SU-DHL-6 (cell line): ENCODE results near the gene MGP.

ENCODE experiments used
- H2AFZ ChIP-seq: fragments of 200-600 bp; sonication (generic); 2 replicates; pipeline ENCODE4 v1.6.1; 2014; ENCODE audit warnings: low read depth, mild to moderate bottlenecking, moderate library complexity, mixed read lengths, antibody characterized with exemption, low read length; ENCODE audit not compliant: severe bottlenecking
- H3F3A ChIP-seq: fragments of 200-600 bp; shearing (Covaris generic); 2 replicates; pipeline ENCODE4 v1.6.0; 2016; ENCODE audit warnings: antibody characterized with exemption, mild to moderate bottlenecking; ENCODE audit not compliant: insufficient read depth
- H3K27ac ChIP-seq: fragments of 200-600 bp; sonication (generic); 2 replicates; pipeline ENCODE4 v1.5.1; 2016; ENCODE audit warnings: low read depth, mild to moderate bottlenecking, low read length, moderate library complexity, mixed read lengths
- H3K27me3 ChIP-seq: fragments of 200-600 bp; sonication (generic), shearing (Covaris generic); 2 replicates; pipeline ENCODE4 v1.6.0; 2014; ENCODE audit warnings: mild to moderate bottlenecking, low read length
- H3K36me3 ChIP-seq: fragments of 200-600 bp; sonication (generic); 2 replicates; pipeline ENCODE4 v1.6.1; 2014; ENCODE audit warnings: mild to moderate bottlenecking, low read length, mixed read lengths
- H3K4me2 ChIP-seq: fragments of 300-600, 200-600 bp; shearing (Covaris generic), sonication (generic); 2 replicates; pipeline ENCODE4 v1.6.0; 2014; ENCODE audit warnings: low read length, low read depth, mild to moderate bottlenecking; ENCODE audit not compliant: poor library complexity, severe bottlenecking
- H3K4me3 ChIP-seq: fragments of 200-600 bp; sonication (generic); 2 replicates; pipeline ENCODE4 v1.5.1; 2014; ENCODE audit warnings: antibody characterized with exemption, low read length, mild to moderate bottlenecking, mixed read lengths; ENCODE audit not compliant: insufficient read depth, poor library complexity, severe bottlenecking
- H3K79me2 ChIP-seq: fragments of 200-600 bp; sonication (generic); 2 replicates; pipeline ENCODE4 v1.6.1; 2014; ENCODE audit warnings: mild to moderate bottlenecking, low read length, moderate library complexity; ENCODE audit not compliant: insufficient read depth
- H3K9ac ChIP-seq: fragments of 200-600 bp; sonication (generic); 2 replicates; pipeline ENCODE4 v1.7.0; 2014; ENCODE audit warnings: mild to moderate bottlenecking, low read length
- H3K9me2 ChIP-seq: fragments of 200-600 bp; sonication (generic); replicated peaks from 2 replicates; pipeline ENCODE4 v1.6.1; 2014; ENCODE audit warnings: low read length; ENCODE audit not compliant: insufficient read depth
- H3K9me3 ChIP-seq: fragments of 200-600 bp; sonication (generic); 2 replicates; pipeline ENCODE4 v1.6.1; 2014; ENCODE audit warnings: low read length, mixed read lengths; ENCODE audit not compliant: insufficient read depth
- H4K20me1 ChIP-seq: fragments of 200-600 bp; sonication (generic); 2 replicates; pipeline ENCODE4 v1.6.1; 2014; ENCODE audit warnings: low read depth, mild to moderate bottlenecking, antibody characterized with exemption, low read length, moderate library complexity, mixed read lengths
- CTCF ChIP-seq: fragments of 200-600 bp; sonication (generic); IDR thresholded peaks from one replicate; pipeline ENCODE4 v1.5.1; 2017; ENCODE audit warnings: antibody characterized with exemption, mild to moderate bottlenecking, low read length, moderate library complexity; ENCODE audit not compliant: insufficient read depth, poor library complexity, severe bottlenecking
- EZH2phosphoT487 ChIP-seq: fragments of 200-600 bp; sonication (generic), shearing (Covaris generic); conservative IDR thresholded peaks from 2 replicates; pipeline ENCODE4 v1.6.1; 2018; ENCODE audit warnings: mild to moderate bottlenecking, antibody characterized with exemption, low read length, moderate library complexity, mixed read lengths

The MGP gene

GRCh38 chr12:14901228-14901562 lies 15.5 kb upstream of the MGP start:
- Histone ChIP-seq H3K4me3 (no peak overlapping the region), H3K9me3 (no peaks in the 10 kb centered on the region), H3K9me2 (no peaks in the 10 kb centered on the region), H3K4me2 (no peak overlapping the region), H2AFZ (no peak overlapping the region), H3F3A (no peaks in the 10 kb centered on the region), H3K9ac (no peak overlapping the region), H3K36me3 (no peaks in the 10 kb centered on the region), H3K27ac (no peak overlapping the region), H3K27me3 (no peaks in the 10 kb centered on the region), H3K79me2 (no peaks in the 10 kb centered on the region), H4K20me1 (no peaks in the 10 kb centered on the region; the same call in 1 of the 2 replicates)
- TF ChIP-seq EZH2phosphoT487 = no peak
- no peak for TF ChIP-seq CTCF

GRCh38 chr12:14900521-14901227 lies 15.0 kb upstream of the MGP start:
- TF ChIP-seq EZH2phosphoT487 (no peak), CTCF (no peak)
- Histone ChIP-seq H3K4me3 (no peak overlapping the region), H3K27me3 (no peaks in the 10 kb centered on the region), H3K9ac (no peak overlapping the region), H3K4me2 (no peak overlapping the region), H3K9me3 (no peaks in the 10 kb centered on the region), H3F3A (no peaks in the 10 kb centered on the region), H3K9me2 (no peaks in the 10 kb centered on the region), H2AFZ (no peak overlapping the region), H3K79me2 (no peaks in the 10 kb centered on the region), H3K36me3 (no peaks in the 10 kb centered on the region), H4K20me1 (no peaks in the 10 kb centered on the region; the same call in 1 of the 2 replicates), H3K27ac (no peak overlapping the region)

GRCh38 chr12:14896521-14897169 lies 11.0 kb upstream of the MGP start:
- Histone ChIP-seq H3K9me2 (no peaks in the 10 kb centered on the region), H3F3A (no peaks in the 10 kb centered on the region), H3K79me2 (no peaks in the 10 kb centered on the region), H3K4me3 (no peak overlapping the region), H3K27ac (no peak overlapping the region), H3K4me2 (no peak overlapping the region), H2AFZ (no peak overlapping the region), H3K9me3 (no peaks in the 10 kb centered on the region), H4K20me1 (no peaks in the 10 kb centered on the region; the same call in 1 of the 2 replicates), H3K36me3 (no peaks in the 10 kb centered on the region), H3K9ac (no peak overlapping the region), H3K27me3 (no peaks in the 10 kb centered on the region)
- no peak for TF ChIP-seq EZH2phosphoT487
- TF ChIP-seq CTCF = no peak
